HG02973 (cell line): ENCODE data around the gene EML6.
A peak's percentile ranks its signal among the peaks of the same experiment; 100 is the strongest.

Experiments
- ATAC-seq: cut with Tn5 transposase; IDR thresholded peaks from one replicate; pipeline ENCODE4 v1.9.1; 2021; ENCODE audit warnings: moderate library complexity; ENCODE audit not compliant: unreplicated experiment

EML6 gene

DNA sequence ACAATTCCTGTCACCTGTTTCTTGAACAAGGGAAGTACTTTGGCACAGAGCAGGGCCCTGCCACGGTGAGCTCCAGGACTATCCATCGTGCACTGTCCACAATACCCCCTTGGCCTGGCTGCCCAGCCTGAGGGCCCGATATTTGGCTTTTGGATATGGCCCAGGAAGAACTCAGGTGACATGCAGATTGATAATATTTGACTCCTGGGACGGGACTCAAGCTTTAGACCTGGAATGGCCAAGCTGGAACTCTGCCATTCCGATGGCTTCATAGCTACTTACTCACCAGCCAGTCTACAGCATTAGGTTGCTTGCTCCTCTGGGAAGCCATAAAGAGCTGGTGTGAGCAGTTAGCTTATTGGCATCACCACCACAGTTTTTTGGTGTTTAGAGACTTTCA, 26.6 kb downstream of the EML6 start:
- ATAC-seq: no peak

DNA sequence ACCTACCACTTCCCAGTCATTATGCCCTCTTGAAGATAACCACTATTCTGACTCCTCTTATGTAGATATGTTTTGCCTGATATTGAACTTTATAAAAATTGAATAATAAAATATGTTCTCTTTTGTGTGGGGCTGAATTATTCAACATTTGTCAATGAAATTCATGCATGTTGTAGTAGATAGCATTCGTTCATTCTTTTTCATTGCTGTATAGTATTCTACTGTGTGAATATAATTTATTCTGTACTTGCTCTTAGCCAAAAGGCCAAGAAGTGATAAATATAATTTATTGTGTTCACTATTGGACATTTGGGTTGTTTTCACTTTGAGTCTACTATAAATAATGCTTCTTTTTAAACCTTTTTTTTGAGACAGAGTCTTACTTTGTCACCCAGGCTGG, 29.0 kb downstream of the EML6 start:
- no peak for ATAC-seq

DNA sequence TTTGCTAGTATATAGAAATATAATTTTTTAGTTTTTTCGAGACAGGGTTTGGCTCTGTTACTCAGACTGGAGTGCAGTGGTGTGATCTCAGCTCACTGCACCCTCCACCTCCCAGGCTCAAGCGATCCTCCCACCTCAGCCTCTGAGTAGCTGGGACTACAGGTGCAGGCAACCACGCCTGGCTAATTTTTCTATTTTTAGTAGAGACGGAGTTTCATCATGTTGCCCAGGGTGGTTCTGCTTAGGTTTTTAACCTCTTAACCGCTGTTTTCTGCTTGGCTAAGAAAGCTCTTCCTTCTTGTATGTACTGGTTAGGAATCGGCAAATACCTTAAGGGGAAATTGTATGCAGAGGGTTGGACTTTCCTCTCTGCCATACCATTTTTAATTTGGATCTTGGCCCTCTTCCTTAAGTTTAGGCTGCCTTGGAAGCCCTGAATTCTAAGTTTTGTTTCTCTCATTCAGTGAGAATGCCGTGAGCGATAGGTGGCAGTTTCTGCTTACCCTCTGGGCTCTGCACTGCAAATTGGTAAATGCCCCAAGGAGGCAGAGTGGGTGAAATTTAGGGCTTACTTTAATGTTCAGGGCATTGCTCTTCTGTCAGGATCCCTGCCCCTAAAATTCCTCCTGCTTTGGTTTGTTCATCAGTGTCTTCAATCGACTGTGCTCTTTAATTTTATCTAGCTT, 32.3 kb downstream of the EML6 start:
- peak; percentile 49 for ATAC-seq

DNA sequence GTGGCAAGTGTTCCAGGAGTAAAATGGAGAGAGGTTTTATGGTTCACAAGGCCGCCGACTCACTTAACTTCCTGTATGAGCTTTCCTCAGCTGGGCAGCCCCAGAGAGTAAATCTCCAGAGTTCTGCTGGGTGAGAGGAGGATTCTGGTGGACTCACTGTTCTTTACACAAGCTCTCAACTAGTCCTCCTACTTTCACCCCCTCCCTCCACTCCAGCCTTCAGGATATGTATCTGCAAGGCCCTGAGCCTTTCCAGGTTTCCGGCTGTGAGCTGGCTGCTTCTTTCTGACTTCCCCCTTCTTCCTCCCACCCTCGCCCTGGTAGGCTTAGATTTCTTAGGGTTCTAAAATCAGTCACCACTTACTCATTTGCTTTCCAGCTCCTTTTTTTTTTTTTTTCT, 34.0 kb downstream of the EML6 start:
- no peak for ATAC-seq

DNA sequence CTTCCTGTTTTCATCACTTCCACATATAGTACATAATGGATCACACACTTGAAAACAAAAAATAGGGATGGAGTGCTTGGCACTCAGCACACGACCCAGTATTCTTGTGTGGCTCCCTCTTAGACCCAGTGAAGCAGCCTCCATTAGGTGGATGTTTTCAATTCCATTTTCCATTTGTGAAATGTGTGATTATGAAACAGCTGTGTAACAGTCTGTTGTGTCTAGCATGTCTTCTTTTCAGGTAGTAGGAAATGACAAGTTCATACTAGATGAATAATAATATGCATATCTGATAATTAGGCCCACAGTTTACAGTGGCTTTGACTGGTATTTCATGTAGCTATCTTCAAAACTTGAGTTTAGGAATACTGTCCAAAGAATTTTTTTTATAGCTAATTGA, 35.5 kb downstream of the EML6 start:
- ATAC-seq: no peak

DNA sequence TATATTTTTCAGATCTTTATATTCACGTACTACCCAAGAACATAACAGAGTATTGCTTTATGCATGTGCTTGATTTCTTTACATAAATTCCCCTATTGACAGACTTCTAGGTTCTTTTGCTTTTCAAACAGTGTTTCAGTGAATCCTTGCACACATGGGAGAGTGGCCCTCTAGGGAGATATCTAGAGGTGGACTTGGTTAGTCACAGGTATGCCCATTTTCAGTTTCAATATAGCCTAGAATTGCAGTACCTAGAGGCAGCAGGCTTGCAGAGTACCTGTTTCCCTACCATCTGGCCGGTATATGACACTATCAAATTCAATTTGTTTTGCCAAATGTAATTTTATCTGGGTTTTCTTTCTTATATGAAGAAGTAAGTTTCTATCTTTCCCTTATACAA, 36.8 kb downstream of the EML6 start:
- no peak for ATAC-seq

DNA sequence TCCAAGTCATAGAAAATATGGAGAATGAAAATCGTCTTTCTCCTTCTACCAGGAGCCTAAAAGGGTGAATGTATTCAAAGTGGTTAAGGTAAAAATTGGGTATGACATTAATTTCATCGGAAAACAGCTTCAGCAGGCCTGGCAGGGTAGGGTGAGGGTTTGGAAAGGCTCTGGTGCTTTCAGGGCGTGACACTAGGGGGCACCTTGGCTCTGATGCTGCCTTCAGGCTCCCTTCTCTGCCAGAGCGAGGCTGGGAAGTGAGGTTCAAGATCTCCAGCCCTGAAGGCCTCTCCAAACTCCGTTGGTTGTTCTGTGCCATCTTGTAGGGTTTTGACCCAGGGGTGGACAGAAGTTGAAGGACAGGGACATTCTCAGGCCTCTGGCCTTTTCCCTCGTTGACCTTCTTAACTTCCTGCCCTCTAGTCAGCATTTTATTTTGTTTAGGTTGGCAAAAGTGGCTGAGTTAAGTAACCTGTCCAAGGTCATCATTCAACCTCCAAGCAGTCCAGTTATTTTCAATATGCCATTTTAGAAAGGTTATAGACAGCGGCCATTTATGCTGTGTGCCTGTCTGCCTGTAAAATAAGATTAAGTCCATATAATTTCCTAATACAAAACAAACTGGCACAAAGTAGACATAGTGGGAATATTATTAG, 40.3 kb downstream of the EML6 start:
- no peak for ATAC-seq

DNA sequence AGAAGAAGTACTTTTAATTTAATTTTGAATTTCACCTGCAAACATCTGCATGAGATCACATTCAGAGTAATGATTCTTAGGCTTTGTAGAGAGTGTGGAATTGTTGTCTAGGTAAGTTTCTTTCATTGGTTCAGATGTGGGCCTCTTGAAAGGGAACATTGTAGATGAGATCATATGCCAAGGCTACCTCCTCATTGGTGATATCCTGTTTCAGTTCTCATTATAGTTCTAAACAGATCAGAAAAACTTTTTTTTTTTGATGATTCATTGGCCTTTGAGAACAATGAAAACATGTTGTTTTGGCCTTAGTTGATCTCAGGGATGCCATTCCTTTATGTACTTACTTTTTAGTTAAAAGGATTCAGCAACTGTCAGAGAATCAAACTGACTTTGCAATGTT, 44.5 kb downstream of the EML6 start:
- ATAC-seq: no peak

DNA sequence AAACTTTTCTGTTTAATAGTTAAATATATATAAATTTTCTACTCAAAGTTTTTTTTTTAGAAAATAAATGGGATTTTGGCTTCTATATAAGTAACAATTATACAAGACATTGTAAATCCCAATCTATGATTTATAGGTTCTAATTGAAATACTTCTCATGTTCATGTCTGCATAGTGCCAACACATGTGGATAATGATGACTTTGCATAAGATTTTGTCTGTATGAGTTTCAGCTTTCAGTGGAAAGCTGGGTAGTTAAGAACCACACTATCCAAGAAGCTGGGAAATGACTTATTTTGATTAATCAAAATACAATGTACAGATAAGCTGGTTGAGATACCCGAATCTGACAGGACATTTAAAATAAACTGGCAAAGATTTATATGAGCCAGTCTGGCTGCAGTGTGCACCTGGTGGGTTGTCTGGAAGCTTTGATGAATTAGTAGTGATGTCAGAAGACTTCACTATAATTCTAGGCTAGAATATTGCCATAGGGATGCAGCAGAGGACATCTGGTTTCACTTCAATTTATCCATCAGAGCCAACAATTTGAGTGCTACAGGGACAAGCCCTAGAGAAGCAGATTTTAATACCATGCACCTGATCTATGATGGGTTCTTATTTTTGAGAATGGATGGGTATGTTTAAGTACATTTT, 45.4 kb downstream of the EML6 start:
- no peak for ATAC-seq

DNA sequence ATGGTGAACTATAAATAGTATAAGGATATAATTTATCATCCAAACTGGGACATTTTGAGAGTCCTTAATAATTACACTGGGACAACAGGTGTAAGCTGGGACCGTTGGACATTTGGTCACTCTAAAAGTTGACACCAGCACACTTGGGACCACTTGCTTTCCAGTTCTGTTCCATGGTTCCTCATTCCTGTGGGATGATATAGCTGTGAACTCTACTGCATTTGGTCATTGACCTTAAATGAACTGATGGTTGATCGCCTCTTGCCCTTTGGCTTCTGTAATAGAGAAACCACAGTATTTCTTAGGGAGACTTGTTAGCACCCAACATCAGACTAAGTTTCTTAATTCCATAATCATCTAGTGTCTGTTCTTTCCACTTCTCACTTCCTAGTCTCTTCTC, 46.7 kb downstream of the EML6 start:
- ATAC-seq: no peak

DNA sequence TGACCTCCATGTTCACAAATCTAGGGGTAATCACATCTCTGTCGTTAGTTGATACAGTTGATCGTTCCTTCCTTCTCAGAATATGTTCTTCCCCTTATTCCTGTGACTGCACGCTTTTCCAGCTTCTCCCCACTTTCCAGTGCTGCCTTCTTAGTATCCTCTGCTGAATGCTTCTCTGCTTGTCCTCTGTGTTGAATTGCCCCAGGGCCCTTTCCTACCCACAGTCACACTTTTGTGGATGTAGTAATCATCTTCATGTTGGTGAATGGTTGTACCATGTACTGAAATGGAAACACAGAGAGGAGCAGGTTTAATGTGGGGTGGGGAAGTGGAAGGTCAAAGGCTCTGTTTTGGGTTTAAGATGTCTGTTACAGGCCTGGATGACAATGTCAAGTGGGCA, 47.2 kb downstream of the EML6 start:
- ATAC-seq: no peak

DNA sequence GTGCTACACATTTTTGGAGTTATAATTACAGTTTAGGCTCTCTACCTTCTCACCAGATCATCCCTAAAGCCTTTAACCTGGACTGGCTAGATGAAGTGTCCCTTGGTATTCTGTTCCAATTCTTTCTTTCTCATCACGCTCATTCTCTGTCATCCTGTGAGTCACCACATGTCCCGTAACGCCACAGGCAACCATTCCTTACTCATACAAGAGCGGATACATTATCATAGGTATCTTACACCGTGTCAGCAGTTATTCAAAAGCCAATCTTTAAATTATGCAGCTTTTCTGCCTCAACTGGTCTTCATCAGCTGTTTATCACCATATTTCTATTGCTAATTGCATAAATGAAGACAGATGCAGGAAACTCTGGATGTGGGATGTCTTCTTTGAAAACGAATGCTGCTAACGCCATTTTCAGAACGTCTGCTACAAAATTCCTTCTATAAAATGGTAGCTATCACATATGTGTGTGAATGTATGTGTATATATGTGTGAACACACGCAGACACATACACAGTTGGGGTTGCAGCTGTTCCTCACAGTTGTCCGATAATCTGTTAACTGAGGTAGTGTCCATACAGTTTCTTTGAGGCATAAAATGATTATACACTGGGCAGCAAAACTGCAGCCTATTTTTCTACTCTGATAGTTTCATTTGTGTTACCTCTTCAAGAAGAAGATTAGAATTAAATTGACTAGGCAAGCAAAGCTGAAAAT, 47.9 kb downstream of the EML6 start:
- ATAC-seq: no peak

DNA sequence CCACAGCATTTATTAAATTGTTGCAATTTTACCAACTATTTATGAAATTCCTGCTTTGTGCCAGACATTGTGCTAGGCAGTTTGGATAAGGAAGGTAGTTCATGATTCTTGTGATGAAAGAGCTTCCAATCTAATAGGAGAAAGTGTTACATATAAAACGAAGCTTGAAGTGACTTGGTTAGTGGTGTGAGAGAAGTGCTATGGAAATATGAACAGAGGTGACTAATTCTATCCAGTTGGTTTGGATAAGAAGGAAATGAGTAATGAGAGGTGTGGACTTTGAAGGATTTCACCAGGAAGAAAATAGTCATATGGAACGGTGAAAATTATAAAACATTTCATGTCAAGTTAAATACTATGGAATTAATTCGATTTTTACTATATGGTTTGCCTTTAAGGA, 48.6 kb downstream of the EML6 start:
- ATAC-seq: no peak

DNA sequence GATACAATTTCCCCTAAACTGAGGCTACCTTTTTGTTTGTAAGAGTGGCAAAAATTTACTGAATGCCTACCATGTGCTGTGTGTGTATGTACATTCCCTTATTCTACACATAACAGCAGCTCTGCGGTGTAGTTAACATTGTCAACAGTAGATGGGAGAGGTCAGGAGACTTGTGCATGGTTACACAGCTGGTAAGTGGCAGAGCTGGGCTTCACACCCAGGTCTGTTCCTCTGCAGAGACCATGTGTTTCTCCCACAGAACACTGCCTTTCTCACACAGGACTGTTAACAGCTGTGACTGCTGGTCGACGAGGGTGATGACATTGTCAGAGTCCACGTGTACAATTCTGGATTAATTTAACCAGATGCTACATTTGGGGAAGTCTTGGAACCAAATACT, 49.1 kb downstream of the EML6 start:
- no peak for ATAC-seq

DNA sequence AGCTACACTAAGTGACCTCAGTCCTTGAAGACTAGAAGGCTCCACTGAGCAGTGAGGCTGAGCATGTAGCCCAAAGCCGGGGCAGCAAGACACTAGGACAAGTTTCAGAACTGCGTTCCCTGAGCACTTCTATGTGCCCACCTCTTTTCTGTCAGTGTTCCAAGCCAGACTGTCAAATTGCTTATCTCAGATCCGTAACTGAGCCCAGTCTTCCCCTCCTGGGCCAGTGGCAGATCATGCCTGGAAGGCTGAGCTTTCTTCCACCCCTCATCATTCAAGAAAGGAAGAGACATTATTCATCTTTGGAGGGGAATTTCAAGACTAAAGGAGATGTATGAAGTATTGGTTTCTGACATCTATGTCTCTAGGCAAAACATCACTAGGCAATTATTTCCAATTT, 49.8 kb downstream of the EML6 start:
- ATAC-seq: no peak

DNA sequence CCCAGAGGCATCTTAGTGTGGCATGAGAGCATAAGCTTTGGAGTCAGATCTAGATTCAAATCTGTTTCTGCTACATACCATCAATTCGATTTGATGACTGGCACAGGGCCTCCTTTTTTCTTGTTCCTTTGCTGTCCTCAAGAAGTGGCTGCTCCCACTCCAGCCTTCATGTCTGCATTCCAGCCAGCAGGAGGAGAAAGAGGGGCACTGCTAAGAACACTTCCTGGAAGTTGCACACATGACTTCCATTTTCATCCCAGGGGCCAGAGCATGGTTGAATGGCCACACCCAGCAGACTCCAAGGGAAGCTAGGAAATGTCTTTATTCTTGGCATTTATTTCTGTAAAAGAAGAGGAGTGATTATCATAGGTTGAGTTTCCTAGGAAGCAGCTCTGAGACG, 50.4 kb downstream of the EML6 start:
- ATAC-seq: no peak

DNA sequence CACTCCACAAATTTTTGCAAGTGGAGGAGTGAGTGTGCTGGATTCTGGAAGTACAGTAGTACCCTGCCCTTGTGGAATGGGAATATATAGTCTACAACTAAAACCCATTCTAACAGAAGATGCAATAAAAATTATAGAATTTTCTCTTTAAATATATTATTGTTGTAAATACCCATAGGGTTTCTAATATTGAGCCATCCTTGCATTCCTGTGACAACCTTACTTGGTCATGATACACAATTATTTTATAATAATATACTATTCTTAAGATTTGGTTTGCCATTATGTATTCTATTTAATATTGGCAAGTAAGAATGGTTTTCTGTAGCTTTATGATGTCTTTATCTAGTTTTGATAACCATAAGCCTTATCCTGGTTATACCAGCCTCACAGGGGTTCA, 52.2 kb downstream of the EML6 start:
- no peak for ATAC-seq

DNA sequence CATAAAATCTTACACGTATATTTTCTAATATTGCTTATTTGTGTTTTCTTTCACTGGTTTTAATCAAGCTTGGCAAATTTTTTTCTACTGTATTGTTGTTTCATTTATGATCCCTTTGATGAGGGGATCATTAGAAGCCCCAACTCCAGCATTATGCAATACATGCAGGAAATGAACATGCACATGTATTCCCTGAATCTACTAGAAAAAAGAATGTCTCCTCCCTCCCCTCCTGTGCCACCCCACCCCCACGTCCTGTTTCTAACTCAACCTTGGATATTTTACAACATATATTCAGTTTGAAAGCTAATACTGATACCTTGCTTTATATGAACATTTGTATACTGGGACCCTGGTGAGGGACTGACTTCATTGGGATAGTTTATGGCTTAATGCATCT, 53.0 kb downstream of the EML6 start:
- no peak for ATAC-seq

DNA sequence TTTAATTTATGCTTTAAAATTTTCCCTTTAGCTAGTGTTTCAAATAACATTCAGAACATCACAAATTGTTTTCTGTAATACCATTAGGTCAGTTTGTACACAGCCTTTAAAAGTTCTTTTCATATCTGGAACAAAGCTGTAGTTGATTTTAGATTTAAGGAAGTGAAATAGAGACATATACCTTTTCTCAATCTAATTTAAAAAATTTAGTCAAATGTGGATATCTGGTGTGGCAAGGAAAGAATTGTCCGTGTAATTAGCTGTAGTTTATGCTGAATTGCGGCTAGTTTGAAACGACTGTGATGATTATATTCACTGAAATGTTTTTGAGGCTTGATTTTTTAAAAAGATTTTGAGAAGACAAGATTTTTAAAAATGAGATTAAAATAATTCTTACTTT, 59.9 kb downstream of the EML6 start:
- ATAC-seq: no peak

DNA sequence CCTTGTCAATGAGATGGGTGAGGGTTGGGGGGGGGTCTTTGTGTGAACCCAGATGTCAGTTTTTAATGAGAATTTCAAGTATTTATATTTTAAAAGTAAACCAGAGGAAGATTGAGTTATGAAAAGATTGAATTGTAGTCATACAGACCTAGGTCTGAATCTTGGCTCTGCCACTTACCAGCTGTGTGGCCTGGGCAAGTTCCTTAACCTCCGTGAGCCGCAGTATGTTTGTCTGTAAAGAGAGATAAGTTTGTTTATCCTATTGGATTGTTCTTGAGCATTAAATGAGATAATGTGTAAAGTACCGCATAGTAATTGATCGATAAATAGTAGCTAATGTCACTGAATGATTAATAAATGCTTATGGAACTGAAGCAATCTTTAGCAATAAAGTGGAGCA, 63.8 kb downstream of the EML6 start:
- ATAC-seq: no peak

DNA sequence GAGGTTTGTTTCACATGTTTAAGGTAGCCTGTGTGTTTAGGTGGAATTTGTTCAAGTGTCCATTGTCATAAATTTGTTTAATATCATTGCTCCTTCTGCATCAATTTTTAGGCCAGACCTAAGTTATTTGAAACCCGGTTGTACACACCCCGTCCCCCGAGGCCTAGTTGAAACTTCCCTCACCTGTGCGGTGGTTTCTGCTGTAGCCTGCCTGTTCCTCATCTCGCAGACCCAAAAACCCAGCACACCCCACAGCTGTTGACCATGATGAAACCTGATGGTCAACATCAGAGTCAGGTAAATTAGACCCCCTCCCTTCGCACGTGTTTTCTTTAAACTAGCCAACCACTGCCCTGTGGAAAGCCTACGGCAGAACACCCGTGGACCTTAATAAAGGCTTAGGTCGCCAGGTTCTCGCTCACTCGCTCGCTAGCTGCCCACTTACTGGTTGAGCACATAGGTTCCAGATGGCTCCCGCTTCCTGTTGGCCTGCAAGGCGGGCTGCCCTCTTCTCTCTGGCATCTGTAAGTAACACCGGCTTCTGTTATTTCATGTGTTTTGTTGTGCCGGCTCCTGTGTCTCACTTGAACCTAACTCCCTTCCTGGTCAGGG, 64.4 kb downstream of the EML6 start:
- ATAC-seq: no peak

DNA sequence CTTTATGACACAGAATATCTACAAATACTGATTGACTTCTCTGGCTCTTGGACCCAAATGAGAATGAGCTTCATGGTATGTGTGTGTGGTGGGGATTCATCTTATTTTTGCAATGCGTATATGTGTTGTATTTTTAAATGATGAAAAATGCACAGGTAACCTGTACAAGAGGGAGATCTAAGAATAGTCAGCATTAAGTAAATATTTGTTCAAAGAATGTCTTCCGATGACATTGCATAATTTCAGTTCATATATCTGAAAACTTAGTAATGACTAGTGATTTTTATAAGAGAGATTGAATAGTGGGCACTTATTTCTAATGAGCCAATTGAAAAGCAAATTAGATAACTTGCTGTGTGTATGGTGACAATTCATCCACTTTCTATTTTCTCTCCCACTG, 66.4 kb downstream of the EML6 start:
- ATAC-seq: no peak
